HL-60 (cell line): ENCODE data around the gene COMMD1.
"Not testable (repeated sequence)": the region's sequence is repeated elsewhere in the genome, so short reads cannot be mapped to it uniquely, and the experiment has no call there.

Experiments used
- DNase-seq, 2 experiments: peaks; one replicate each; pipeline ENCODE4 v3.0.0-alpha.2; 2010 to 2020; ENCODE audit warnings: low read depth in 1 of 2, low spot score in 1 of 2
- H3K27ac ChIP-seq: fragments of 250-450 bp; sonication (Bioruptor Pico); replicated peaks from 2 replicates; pipeline ENCODE4 v1.5.1; 2020; ENCODE audit warnings: mild to moderate bottlenecking, moderate library complexity
- H3K27me3 ChIP-seq: fragments of 250-450 bp; sonication (Bioruptor Pico); 2 replicates; pipeline ENCODE4 v1.5.1; 2021; ENCODE audit warnings: mild to moderate bottlenecking, moderate library complexity; ENCODE audit not compliant: insufficient read depth, poor library complexity, severe bottlenecking
- H3K4me3 ChIP-seq: replicated peaks from 2 replicates; pipeline ENCODE4 v1.5.1; 2011; ENCODE audit warnings: mild to moderate bottlenecking, control low read depth, low read length; ENCODE audit not compliant: insufficient read depth
- GABPA ChIP-seq: IDR thresholded peaks from 2 replicates; pipeline ENCODE4 v1.6.1; 2012; ENCODE audit warnings: low read depth
- POLR2AphosphoS5 ChIP-seq: IDR thresholded peaks from 2 replicates; pipeline ENCODE4 v1.6.1; 2012; ENCODE audit warnings: low read depth
- SPI1 ChIP-seq: IDR thresholded peaks from 2 replicates; pipeline ENCODE4 v1.6.1; 2012; ENCODE audit warnings: low read depth, mild to moderate bottlenecking, borderline replicate concordance
- TF ChIP-seq, protein P1 (sequence below): IDR thresholded peaks from 2 replicates; pipeline ENCODE4 v1.6.1; 2012; ENCODE audit warnings: low read depth; ENCODE audit not compliant: insufficient replicate concordance
- TF ChIP-seq, protein P2 (sequence below): IDR thresholded peaks from one replicate; pipeline ENCODE4 v1.5.1; 2011; ENCODE audit warnings: low read length, control low read depth, inconsistent platforms; ENCODE audit not compliant: insufficient read depth

COMMD1 gene

DNA sequence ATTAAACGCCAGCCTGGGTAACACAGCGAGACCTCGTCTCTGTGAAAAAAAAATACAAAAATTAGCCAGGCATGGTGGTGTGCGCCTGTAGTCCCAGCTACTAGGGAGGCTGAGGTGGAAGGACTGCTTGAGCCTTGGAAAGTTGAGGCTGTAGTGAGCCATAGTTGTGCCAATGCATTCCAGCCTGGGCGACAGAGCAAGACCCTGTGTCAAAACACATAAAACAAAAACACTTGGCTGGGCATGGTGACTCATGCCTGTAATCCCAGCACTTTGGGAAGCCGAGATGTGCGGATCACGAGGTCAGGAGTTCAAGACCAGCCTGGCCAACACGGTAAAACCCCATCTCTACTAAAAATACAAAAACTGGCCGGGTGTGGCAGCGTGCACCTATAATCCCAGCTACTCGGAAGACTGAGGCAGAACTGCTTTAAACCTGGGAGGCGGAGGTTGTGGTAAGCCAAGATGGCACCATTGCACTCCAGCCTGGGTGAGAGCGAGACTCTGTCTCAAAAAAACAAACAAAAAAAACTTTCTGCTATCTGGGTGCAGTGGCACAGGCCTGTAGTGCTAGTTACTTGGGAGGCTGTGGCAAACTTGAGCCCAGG, 38.9 kb upstream of the COMMD1 start:
- not testable (repeated sequence) for H3K27ac ChIP-seq, H3K4me3 ChIP-seq, DNase-seq, H3K27me3 ChIP-seq
- TF ChIP-seq POLR2AphosphoS5: peak; percentile 37; the same call in 1 of the 2 replicates

DNA sequence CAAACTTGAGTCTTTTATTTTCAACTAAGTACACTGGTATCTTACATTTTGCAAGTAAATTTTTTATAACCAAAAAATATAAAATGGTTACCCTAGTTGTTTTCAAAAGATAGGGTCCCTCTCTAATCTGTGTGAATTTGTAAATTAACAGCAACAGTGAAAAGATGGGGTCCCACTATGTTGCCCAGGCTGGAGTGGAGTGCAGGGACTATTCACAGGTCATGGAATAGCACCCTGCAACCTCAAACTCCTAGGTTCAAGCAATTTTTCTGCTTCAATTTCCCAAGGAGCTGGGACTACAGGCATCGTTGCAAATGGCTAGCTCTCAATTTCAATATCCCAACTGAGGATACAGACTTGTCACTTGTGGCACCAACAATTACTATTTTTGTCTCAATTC, 29.1 kb upstream of the COMMD1 start:
- no peaks in the 10 kb centered on the region for H3K27me3 ChIP-seq
- H3K4me3 ChIP-seq: no peak overlapping the region
- TF ChIP-seq POLR2AphosphoS5: no peak
- TF ChIP-seq SPI1: no peak
- TF ChIP-seq, protein P1, sequence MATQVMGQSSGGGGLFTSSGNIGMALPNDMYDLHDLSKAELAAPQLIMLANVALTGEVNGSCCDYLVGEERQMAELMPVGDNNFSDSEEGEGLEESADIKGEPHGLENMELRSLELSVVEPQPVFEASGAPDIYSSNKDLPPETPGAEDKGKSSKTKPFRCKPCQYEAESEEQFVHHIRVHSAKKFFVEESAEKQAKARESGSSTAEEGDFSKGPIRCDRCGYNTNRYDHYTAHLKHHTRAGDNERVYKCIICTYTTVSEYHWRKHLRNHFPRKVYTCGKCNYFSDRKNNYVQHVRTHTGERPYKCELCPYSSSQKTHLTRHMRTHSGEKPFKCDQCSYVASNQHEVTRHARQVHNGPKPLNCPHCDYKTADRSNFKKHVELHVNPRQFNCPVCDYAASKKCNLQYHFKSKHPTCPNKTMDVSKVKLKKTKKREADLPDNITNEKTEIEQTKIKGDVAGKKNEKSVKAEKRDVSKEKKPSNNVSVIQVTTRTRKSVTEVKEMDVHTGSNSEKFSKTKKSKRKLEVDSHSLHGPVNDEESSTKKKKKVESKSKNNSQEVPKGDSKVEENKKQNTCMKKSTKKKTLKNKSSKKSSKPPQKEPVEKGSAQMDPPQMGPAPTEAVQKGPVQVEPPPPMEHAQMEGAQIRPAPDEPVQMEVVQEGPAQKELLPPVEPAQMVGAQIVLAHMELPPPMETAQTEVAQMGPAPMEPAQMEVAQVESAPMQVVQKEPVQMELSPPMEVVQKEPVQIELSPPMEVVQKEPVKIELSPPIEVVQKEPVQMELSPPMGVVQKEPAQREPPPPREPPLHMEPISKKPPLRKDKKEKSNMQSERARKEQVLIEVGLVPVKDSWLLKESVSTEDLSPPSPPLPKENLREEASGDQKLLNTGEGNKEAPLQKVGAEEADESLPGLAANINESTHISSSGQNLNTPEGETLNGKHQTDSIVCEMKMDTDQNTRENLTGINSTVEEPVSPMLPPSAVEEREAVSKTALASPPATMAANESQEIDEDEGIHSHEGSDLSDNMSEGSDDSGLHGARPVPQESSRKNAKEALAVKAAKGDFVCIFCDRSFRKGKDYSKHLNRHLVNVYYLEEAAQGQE: no peak
- TF ChIP-seq GABPA: no peak
- TF ChIP-seq, protein P2, sequence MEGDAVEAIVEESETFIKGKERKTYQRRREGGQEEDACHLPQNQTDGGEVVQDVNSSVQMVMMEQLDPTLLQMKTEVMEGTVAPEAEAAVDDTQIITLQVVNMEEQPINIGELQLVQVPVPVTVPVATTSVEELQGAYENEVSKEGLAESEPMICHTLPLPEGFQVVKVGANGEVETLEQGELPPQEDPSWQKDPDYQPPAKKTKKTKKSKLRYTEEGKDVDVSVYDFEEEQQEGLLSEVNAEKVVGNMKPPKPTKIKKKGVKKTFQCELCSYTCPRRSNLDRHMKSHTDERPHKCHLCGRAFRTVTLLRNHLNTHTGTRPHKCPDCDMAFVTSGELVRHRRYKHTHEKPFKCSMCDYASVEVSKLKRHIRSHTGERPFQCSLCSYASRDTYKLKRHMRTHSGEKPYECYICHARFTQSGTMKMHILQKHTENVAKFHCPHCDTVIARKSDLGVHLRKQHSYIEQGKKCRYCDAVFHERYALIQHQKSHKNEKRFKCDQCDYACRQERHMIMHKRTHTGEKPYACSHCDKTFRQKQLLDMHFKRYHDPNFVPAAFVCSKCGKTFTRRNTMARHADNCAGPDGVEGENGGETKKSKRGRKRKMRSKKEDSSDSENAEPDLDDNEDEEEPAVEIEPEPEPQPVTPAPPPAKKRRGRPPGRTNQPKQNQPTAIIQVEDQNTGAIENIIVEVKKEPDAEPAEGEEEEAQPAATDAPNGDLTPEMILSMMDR: no peak
- DNase-seq: no peak
- H3K27ac ChIP-seq: no peak overlapping the region

DNA sequence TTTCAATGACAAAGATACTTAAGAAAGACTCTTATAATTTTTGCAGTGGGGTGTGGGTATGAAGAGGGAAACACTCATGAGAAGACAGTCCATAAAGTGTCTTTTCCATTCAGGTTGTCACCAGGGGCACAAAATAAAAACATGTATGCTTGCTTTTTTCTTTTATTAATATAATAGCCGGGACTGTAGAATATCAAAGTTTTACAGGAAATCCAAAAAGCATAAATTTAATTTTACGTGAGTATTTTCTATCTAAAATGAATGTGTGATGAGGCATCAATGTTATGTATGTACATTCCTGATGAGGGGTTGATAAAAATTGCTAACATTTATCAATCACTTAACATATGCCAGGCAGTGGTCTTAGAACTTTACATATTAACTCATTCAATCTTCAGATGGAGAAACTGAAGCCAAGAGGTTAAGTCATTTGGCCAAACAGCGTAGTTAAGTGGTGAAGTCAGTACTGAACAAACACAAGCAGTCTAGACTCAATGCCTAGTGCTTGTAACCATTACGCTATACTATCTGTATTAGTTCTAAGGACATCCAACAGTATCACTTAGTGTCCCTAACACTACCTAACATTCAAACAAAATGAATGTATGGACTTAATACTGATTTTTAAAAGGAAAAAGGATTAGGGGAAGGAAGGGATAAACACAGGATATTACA, 27.8 kb upstream of the COMMD1 start:
- H3K27ac ChIP-seq: no peak overlapping the region
- H3K27me3 ChIP-seq: no peaks in the 10 kb centered on the region
- TF ChIP-seq, protein P2: no peak
- TF ChIP-seq SPI1 (no peak), GABPA (no peak)
- no peak for DNase-seq
- H3K4me3 ChIP-seq: no peak overlapping the region

DNA sequence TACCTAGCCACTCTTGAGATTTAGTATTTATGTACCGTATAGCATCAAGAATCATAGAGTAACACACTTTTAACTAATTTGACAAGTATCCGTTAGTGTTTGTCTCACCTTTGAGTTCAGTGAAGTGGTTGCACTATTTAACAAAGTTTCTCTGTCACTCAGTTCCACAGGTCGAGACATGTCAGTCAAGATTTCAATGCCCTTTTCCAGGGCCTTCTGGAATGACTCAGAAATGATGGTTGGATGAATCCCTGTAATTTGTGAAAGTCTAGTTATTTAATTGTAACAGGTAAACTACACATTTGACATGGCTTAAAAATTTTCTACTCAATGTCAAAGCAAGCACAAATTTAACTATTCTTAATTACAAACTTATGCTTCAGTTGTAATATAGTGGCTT, 26.7 kb upstream of the COMMD1 start:
- no peak for DNase-seq
- no peak overlapping the region for H3K27ac ChIP-seq
- no peak overlapping the region for H3K4me3 ChIP-seq
- TF ChIP-seq, protein P2: no peak
- TF ChIP-seq GABPA (no peak), POLR2AphosphoS5 (no peak), SPI1 (no peak)
- TF ChIP-seq, protein P1: no peak
- no peaks in the 10 kb centered on the region for H3K27me3 ChIP-seq

DNA sequence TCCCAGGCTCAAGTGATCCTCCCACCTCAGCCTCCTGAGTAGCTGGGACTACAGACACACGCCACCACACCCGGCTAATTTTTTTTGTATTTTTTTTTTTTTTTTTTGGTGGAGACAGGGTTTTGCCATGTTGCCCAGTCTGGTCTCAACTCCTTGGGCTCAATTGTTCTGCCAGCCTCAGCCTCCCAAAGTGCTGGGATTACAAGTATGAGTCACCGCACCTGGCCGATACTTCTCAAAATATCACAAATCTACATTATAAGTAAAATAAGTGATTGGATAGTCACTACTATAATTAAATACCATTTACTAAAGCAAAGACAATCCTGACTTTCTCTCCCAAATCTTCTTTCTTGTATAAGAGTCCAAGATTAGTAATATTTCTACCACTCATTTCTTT, 26.1 kb upstream of the COMMD1 start:
- not testable (repeated sequence) for H3K27ac ChIP-seq, H3K27me3 ChIP-seq, H3K4me3 ChIP-seq, DNase-seq
